GM23338 (cell line): ENCODE data around the gene HLX. TPM values are rescaled to one million over a fixed set of nuclear protein-coding genes. Genes with fewer than 3 reads are reported as not detected.

Experiments
- ATAC-seq: fragments of 200-7000 bp; cut with Tn5 transposase; 3 replicates; pipeline ENCODE4 v1.9.1; 2020
- DNase-seq: peaks from one replicate; pipeline ENCODE4 v3.0.0-alpha.2; 2015; ENCODE audit warnings: low spot score
- H2AFZ ChIP-seq: fragments of 200-600 bp; sonication (generic); 2 replicates; pipeline ENCODE4 v1.8.0; 2016; ENCODE audit warnings: antibody characterized with exemption, mild to moderate bottlenecking, moderate library complexity
- H3F3A ChIP-seq: fragments of 200-600 bp; sonication (generic); replicated peaks from 2 replicates; pipeline ENCODE4 v1.8.0; 2017; ENCODE audit warnings: antibody characterized with exemption, mixed run types, low read depth
- H3K27ac ChIP-seq: fragments of 200-600 bp; sonication (generic); 2 replicates; pipeline ENCODE4 v1.6.1; 2016; ENCODE audit warnings: low read depth
- H3K27me3 ChIP-seq: fragments of 200-600 bp; sonication (generic); 2 replicates; pipeline ENCODE4 v1.8.0; 2016; ENCODE audit warnings: mild to moderate bottlenecking, mixed run types, moderate library complexity; ENCODE audit not compliant: insufficient read depth
- H3K36me3 ChIP-seq: fragments of 200-600 bp; sonication (generic); 2 replicates; pipeline ENCODE4 v1.8.0; 2016; ENCODE audit warnings: mild to moderate bottlenecking; ENCODE audit not compliant: insufficient read depth
- H3K4me1 ChIP-seq: fragments of 200-600 bp; sonication (generic); 2 replicates; pipeline ENCODE4 v1.8.0; 2016; ENCODE audit warnings: mild to moderate bottlenecking, moderate library complexity; ENCODE audit not compliant: insufficient read depth
- H3K4me2 ChIP-seq: fragments of 200-600 bp; sonication (generic); 2 replicates; pipeline ENCODE4 v1.7.1; 2017; ENCODE audit warnings: mixed run types
- H3K4me3 ChIP-seq: fragments of 200-600 bp; sonication (generic); 2 replicates; pipeline ENCODE4 v1.6.1; 2016; ENCODE audit warnings: mixed run types
- H3K79me2 ChIP-seq: fragments of 200-600 bp; sonication (generic); replicated peaks from 2 replicates; pipeline ENCODE4 v1.8.0; 2017; ENCODE audit warnings: mild to moderate bottlenecking; ENCODE audit not compliant: insufficient read depth
- H3K9me2 ChIP-seq: fragments of 200-600 bp; sonication (generic); 2 replicates; pipeline ENCODE4 v1.8.0; 2017; ENCODE audit not compliant: insufficient read depth
- H4K20me1 ChIP-seq: fragments of 200-600 bp; sonication (generic); replicated peaks from 2 replicates; pipeline ENCODE4 v1.8.0; 2017; ENCODE audit warnings: mild to moderate bottlenecking; ENCODE audit not compliant: insufficient read depth
- H3K27ac Mint-ChIP-seq: 2 replicates; pipeline ENCODE4 v1.8.0; 2020; ENCODE audit warnings: inconsistent platforms, mild to moderate bottlenecking, moderate library complexity, mixed read lengths
- H3K27me3 Mint-ChIP-seq: 3 replicates; pipeline ENCODE4 v1.8.0; 2022; ENCODE audit warnings: low read depth, mild to moderate bottlenecking, moderate library complexity, mixed read lengths, inconsistent platforms; ENCODE audit not compliant: insufficient read depth, poor library complexity
- H3K36me3 Mint-ChIP-seq: 3 replicates; pipeline ENCODE4 v1.8.0; 2021; ENCODE audit warnings: low read depth, mild to moderate bottlenecking, inconsistent platforms, moderate library complexity, mixed read lengths
- H3K4me1 Mint-ChIP-seq: 3 replicates; pipeline ENCODE4 v1.8.0; 2020; ENCODE audit warnings: mild to moderate bottlenecking, inconsistent platforms, mixed read lengths
- H3K4me3 Mint-ChIP-seq: 3 replicates; pipeline ENCODE4 v1.8.0; 2021; ENCODE audit warnings: moderate library complexity, mild to moderate bottlenecking, inconsistent platforms, mixed read lengths
- H3K9me3 Mint-ChIP-seq: 3 replicates; pipeline ENCODE4 v1.8.0; 2020; ENCODE audit warnings: moderate library complexity, mild to moderate bottlenecking, inconsistent platforms, mixed read lengths
- CREB1 ChIP-seq: fragments of 250-450 bp; sonication (Bioruptor Pico); IDR thresholded peaks from 2 replicates; pipeline ENCODE4 v1.5.0; 2020; ENCODE audit warnings: low read depth, mild to moderate bottlenecking, moderate library complexity
- CTCF ChIP-seq, 2 experiments: fragments of 200-600 bp in 1 of 2; sonication (generic) in 1 of 2; conservative IDR thresholded peaks; 2 replicates each; pipeline versions ENCODE4 v1.5.1 to v1.6.1; 2016 to 2017; ENCODE audit warnings: antibody characterized with exemption in 2 of 2, low read depth in 2 of 2, mild to moderate bottlenecking in 2 of 2, moderate library complexity in 1 of 2
- EZH2 ChIP-seq: fragments of 200-600 bp; sonication (generic); IDR thresholded peaks from one replicate; pipeline ENCODE4 v1.8.0; 2017; ENCODE audit warnings: antibody characterized with exemption, mild to moderate bottlenecking, low read depth; ENCODE audit not compliant: unreplicated experiment
- EZH2phosphoT487 ChIP-seq: fragments of 200-600 bp; sonication (generic); IDR thresholded peaks from one replicate; pipeline ENCODE4 v1.8.1; 2018; ENCODE audit warnings: antibody characterized with exemption; ENCODE audit not compliant: unreplicated experiment
- JUNB ChIP-seq: IDR thresholded peaks from one replicate; pipeline ENCODE4 v1.6.1; 2016; ENCODE audit warnings: antibody characterized with exemption; ENCODE audit not compliant: unreplicated experiment
- NANOG ChIP-seq: IDR thresholded peaks from 2 replicates; pipeline ENCODE4 v1.6.1; 2016; ENCODE audit warnings: antibody characterized with exemption, borderline replicate concordance
- POLR2AphosphoS5 ChIP-seq: IDR thresholded peaks from 2 replicates; pipeline ENCODE4 v1.6.1; 2016; ENCODE audit warnings: antibody characterized with exemption, low read depth
- ZNF114 ChIP-seq: fragments of 250-450 bp; sonication (Bioruptor Pico); IDR thresholded peaks from 2 replicates; pipeline ENCODE4 v1.5.0; 2020; ENCODE audit warnings: mild to moderate bottlenecking, moderate library complexity
- ZNF331 ChIP-seq: fragments of 250-450 bp; sonication (Bioruptor Pico); IDR thresholded peaks from 2 replicates; pipeline ENCODE4 v1.5.0; 2020; ENCODE audit warnings: low read depth, mild to moderate bottlenecking, moderate library complexity
- polyA plus RNA-seq: library from polyadenylated mRNA; unstranded; fragments of >200 nt; fragmentation: Nextera tagmentation; extraction: Ambion mirVana; gene quantifications from 2 replicates; pipeline ENCODE4 v1.2.1, GENCODE V29; 2016
- total RNA-seq: library from RNA; depleted of rRNA; stranded (reverse); fragments of >200 nt; shearing (Covaris generic); gene quantifications from 2 replicates; pipeline ENCODE4 v1.2.3, GENCODE V29; 2014
- TF ChIP-seq, protein P1 (sequence below): fragments of 250-450 bp; sonication (Bioruptor Pico); IDR thresholded peaks from 2 replicates; pipeline ENCODE4 v1.5.0; 2020; ENCODE audit warnings: mild to moderate bottlenecking, moderate library complexity
- TF ChIP-seq, protein P2 (sequence below): IDR thresholded peaks from one replicate; pipeline ENCODE4 v1.6.1; 2018; ENCODE audit warnings: antibody characterized with exemption; ENCODE audit not compliant: unreplicated experiment
- TF ChIP-seq, protein P3 (sequence below): IDR thresholded peaks from 2 replicates; pipeline ENCODE4 v1.6.1; 2016; ENCODE audit warnings: antibody characterized with exemption

Gene HLX
- total and polyA plus RNA-seq, 2 experiments from 2014 or later: 0.07 TPM; not detected in 1

GRCh38 chr1:220887520-220888416 lies 8.5 kb downstream of the HLX start:
- Mint-ChIP-seq H3K36me3 (peaks cover 3% of the 10 kb centered on the region; the same call in 1 of the 3 replicates), H3K9me3 (peaks cover 17% of the 10 kb centered on the region), H3K4me1 (peaks cover 61% of the 10 kb centered on the region), H3K27me3 (peaks cover 100% of the 10 kb centered on the region), H3K27ac (no peak overlapping the region), H3K4me3 (peak overlapping the region; percentile 54)
- Histone ChIP-seq H3K4me1 (peaks cover 57% of the 10 kb centered on the region), H3K4me3 (peak overlapping the region; percentile 45), H2AFZ (0 out of 2 replicates have a peak overlapping the region, but pooled peaks have one; percentile 63), H4K20me1 (peaks cover 62% of the 10 kb centered on the region), H3K4me2 (peak overlapping the region; percentile 76), H3K9me2 (no peaks in the 10 kb centered on the region), H3K36me3 (no peaks in the 10 kb centered on the region; the same call in 1 of the 2 replicates), H3K27me3 (peaks cover 100% of the 10 kb centered on the region), H3K79me2 (no peaks in the 10 kb centered on the region), H3K27ac (no peak overlapping the region), H3F3A (peaks cover 7% of the 10 kb centered on the region)
- TF ChIP-seq ZNF114 (CRISPR knock-in tag): no peak
- no peak for TF ChIP-seq NANOG
- TF ChIP-seq POLR2AphosphoS5: no peak
- peak; percentile 97 for TF ChIP-seq EZH2
- TF ChIP-seq CTCF (conservative IDR thresholded peaks at IDR 0.05; ENCODE audit: low read depth in 2 of 2): no peak
- TF ChIP-seq ZNF331 (CRISPR knock-in tag): no peak
- TF ChIP-seq, protein P1, sequence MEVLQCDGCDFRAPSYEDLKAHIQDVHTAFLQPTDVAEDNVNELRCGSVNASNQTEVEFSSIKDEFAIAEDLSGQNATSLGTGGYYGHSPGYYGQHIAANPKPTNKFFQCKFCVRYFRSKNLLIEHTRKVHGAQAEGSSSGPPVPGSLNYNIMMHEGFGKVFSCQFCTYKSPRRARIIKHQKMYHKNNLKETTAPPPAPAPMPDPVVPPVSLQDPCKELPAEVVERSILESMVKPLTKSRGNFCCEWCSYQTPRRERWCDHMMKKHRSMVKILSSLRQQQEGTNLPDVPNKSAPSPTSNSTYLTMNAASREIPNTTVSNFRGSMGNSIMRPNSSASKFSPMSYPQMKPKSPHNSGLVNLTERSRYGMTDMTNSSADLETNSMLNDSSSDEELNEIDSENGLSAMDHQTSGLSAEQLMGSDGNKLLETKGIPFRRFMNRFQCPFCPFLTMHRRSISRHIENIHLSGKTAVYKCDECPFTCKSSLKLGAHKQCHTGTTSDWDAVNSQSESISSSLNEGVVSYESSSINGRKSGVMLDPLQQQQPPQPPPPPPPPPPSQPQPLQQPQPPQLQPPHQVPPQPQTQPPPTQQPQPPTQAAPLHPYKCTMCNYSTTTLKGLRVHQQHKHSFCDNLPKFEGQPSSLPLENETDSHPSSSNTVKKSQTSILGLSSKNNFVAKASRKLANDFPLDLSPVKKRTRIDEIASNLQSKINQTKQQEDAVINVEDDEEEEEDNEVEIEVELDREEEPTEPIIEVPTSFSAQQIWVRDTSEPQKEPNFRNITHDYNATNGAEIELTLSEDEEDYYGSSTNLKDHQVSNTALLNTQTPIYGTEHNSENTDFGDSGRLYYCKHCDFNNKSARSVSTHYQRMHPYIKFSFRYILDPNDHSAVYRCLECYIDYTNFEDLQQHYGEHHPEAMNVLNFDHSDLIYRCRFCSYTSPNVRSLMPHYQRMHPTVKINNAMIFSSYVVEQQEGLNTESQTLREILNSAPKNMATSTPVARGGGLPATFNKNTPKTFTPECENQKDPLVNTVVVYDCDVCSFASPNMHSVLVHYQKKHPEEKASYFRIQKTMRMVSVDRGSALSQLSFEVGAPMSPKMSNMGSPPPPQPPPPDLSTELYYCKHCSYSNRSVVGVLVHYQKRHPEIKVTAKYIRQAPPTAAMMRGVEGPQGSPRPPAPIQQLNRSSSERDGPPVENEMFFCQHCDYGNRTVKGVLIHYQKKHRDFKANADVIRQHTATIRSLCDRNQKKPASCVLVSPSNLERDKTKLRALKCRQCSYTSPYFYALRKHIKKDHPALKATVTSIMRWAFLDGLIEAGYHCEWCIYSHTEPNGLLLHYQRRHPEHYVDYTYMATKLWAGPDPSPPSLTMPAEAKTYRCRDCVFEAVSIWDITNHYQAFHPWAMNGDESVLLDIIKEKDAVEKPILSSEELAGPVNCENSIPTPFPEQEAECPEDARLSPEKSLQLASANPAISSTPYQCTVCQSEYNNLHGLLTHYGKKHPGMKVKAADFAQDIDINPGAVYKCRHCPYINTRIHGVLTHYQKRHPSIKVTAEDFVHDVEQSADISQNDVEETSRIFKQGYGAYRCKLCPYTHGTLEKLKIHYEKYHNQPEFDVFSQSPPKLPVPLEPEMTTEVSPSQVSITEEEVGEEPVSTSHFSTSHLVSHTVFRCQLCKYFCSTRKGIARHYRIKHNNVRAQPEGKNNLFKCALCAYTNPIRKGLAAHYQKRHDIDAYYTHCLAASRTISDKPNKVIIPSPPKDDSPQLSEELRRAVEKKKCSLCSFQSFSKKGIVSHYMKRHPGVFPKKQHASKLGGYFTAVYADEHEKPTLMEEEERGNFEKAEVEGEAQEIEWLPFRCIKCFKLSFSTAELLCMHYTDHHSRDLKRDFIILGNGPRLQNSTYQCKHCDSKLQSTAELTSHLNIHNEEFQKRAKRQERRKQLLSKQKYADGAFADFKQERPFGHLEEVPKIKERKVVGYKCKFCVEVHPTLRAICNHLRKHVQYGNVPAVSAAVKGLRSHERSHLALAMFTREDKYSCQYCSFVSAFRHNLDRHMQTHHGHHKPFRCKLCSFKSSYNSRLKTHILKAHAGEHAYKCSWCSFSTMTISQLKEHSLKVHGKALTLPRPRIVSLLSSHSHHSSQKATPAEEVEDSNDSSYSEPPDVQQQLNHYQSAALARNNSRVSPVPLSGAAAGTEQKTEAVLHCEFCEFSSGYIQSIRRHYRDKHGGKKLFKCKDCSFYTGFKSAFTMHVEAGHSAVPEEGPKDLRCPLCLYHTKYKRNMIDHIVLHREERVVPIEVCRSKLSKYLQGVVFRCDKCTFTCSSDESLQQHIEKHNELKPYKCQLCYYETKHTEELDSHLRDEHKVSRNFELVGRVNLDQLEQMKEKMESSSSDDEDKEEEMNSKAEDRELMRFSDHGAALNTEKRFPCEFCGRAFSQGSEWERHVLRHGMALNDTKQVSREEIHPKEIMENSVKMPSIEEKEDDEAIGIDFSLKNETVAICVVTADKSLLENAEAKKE (CRISPR knock-in tag): no peak
- TF ChIP-seq CREB1 (CRISPR knock-in tag): no peak
- TF ChIP-seq, protein P2, sequence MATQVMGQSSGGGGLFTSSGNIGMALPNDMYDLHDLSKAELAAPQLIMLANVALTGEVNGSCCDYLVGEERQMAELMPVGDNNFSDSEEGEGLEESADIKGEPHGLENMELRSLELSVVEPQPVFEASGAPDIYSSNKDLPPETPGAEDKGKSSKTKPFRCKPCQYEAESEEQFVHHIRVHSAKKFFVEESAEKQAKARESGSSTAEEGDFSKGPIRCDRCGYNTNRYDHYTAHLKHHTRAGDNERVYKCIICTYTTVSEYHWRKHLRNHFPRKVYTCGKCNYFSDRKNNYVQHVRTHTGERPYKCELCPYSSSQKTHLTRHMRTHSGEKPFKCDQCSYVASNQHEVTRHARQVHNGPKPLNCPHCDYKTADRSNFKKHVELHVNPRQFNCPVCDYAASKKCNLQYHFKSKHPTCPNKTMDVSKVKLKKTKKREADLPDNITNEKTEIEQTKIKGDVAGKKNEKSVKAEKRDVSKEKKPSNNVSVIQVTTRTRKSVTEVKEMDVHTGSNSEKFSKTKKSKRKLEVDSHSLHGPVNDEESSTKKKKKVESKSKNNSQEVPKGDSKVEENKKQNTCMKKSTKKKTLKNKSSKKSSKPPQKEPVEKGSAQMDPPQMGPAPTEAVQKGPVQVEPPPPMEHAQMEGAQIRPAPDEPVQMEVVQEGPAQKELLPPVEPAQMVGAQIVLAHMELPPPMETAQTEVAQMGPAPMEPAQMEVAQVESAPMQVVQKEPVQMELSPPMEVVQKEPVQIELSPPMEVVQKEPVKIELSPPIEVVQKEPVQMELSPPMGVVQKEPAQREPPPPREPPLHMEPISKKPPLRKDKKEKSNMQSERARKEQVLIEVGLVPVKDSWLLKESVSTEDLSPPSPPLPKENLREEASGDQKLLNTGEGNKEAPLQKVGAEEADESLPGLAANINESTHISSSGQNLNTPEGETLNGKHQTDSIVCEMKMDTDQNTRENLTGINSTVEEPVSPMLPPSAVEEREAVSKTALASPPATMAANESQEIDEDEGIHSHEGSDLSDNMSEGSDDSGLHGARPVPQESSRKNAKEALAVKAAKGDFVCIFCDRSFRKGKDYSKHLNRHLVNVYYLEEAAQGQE: no peak
- TF ChIP-seq, protein P3, sequence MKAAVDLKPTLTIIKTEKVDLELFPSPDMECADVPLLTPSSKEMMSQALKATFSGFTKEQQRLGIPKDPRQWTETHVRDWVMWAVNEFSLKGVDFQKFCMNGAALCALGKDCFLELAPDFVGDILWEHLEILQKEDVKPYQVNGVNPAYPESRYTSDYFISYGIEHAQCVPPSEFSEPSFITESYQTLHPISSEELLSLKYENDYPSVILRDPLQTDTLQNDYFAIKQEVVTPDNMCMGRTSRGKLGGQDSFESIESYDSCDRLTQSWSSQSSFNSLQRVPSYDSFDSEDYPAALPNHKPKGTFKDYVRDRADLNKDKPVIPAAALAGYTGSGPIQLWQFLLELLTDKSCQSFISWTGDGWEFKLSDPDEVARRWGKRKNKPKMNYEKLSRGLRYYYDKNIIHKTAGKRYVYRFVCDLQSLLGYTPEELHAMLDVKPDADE: no peak
- no peak for TF ChIP-seq JUNB
- TF ChIP-seq EZH2phosphoT487: peak; percentile 91
- peak; percentile 80 for DNase-seq
- peak; percentile 60 for ATAC-seq
